GM23338 (cell line): ENCODE results near the gene PPP6R3. TPM values are rescaled to one million over a fixed set of nuclear protein-coding genes. Genes with fewer than 3 reads are reported as not detected.

Experiments
- ATAC-seq: fragments of 200-7000 bp; cut with Tn5 transposase; 3 replicates; pipeline ENCODE4 v1.9.1; 2020
- DNase-seq: peaks from one replicate; pipeline ENCODE4 v3.0.0-alpha.2; 2015; ENCODE audit warnings: low spot score
- H2AFZ ChIP-seq: fragments of 200-600 bp; sonication (generic); 2 replicates; pipeline ENCODE4 v1.8.0; 2016; ENCODE audit warnings: antibody characterized with exemption, mild to moderate bottlenecking, moderate library complexity
- H3F3A ChIP-seq: fragments of 200-600 bp; sonication (generic); replicated peaks from 2 replicates; pipeline ENCODE4 v1.8.0; 2017; ENCODE audit warnings: antibody characterized with exemption, mixed run types, low read depth
- H3K27ac ChIP-seq: fragments of 200-600 bp; sonication (generic); 2 replicates; pipeline ENCODE4 v1.6.1; 2016; ENCODE audit warnings: low read depth
- H3K27me3 ChIP-seq: fragments of 200-600 bp; sonication (generic); 2 replicates; pipeline ENCODE4 v1.8.0; 2016; ENCODE audit warnings: mild to moderate bottlenecking, mixed run types, moderate library complexity; ENCODE audit not compliant: insufficient read depth
- H3K36me3 ChIP-seq: fragments of 200-600 bp; sonication (generic); 2 replicates; pipeline ENCODE4 v1.8.0; 2016; ENCODE audit warnings: mild to moderate bottlenecking; ENCODE audit not compliant: insufficient read depth
- H3K4me1 ChIP-seq: fragments of 200-600 bp; sonication (generic); 2 replicates; pipeline ENCODE4 v1.8.0; 2016; ENCODE audit warnings: mild to moderate bottlenecking, moderate library complexity; ENCODE audit not compliant: insufficient read depth
- H3K4me2 ChIP-seq: fragments of 200-600 bp; sonication (generic); 2 replicates; pipeline ENCODE4 v1.7.1; 2017; ENCODE audit warnings: mixed run types
- H3K4me3 ChIP-seq: fragments of 200-600 bp; sonication (generic); 2 replicates; pipeline ENCODE4 v1.6.1; 2016; ENCODE audit warnings: mixed run types
- H3K79me2 ChIP-seq: fragments of 200-600 bp; sonication (generic); replicated peaks from 2 replicates; pipeline ENCODE4 v1.8.0; 2017; ENCODE audit warnings: mild to moderate bottlenecking; ENCODE audit not compliant: insufficient read depth
- H3K9me2 ChIP-seq: fragments of 200-600 bp; sonication (generic); 2 replicates; pipeline ENCODE4 v1.8.0; 2017; ENCODE audit not compliant: insufficient read depth
- H4K20me1 ChIP-seq: fragments of 200-600 bp; sonication (generic); replicated peaks from 2 replicates; pipeline ENCODE4 v1.8.0; 2017; ENCODE audit warnings: mild to moderate bottlenecking; ENCODE audit not compliant: insufficient read depth
- H3K27ac Mint-ChIP-seq: 2 replicates; pipeline ENCODE4 v1.8.0; 2020; ENCODE audit warnings: inconsistent platforms, mild to moderate bottlenecking, moderate library complexity, mixed read lengths
- H3K27me3 Mint-ChIP-seq: 3 replicates; pipeline ENCODE4 v1.8.0; 2022; ENCODE audit warnings: low read depth, mild to moderate bottlenecking, moderate library complexity, mixed read lengths, inconsistent platforms; ENCODE audit not compliant: insufficient read depth, poor library complexity
- H3K36me3 Mint-ChIP-seq: 3 replicates; pipeline ENCODE4 v1.8.0; 2021; ENCODE audit warnings: low read depth, mild to moderate bottlenecking, inconsistent platforms, moderate library complexity, mixed read lengths
- H3K4me1 Mint-ChIP-seq: 3 replicates; pipeline ENCODE4 v1.8.0; 2020; ENCODE audit warnings: mild to moderate bottlenecking, inconsistent platforms, mixed read lengths
- H3K4me3 Mint-ChIP-seq: 3 replicates; pipeline ENCODE4 v1.8.0; 2021; ENCODE audit warnings: moderate library complexity, mild to moderate bottlenecking, inconsistent platforms, mixed read lengths
- H3K9me3 Mint-ChIP-seq: 3 replicates; pipeline ENCODE4 v1.8.0; 2020; ENCODE audit warnings: moderate library complexity, mild to moderate bottlenecking, inconsistent platforms, mixed read lengths
- CTCF ChIP-seq, 2 experiments: fragments of 200-600 bp in 1 of 2; sonication (generic) in 1 of 2; conservative IDR thresholded peaks; 2 replicates each; pipeline versions ENCODE4 v1.5.1 to v1.6.1; 2016 to 2017; ENCODE audit warnings: antibody characterized with exemption in 2 of 2, low read depth in 2 of 2, mild to moderate bottlenecking in 2 of 2, moderate library complexity in 1 of 2
- ETS1 ChIP-seq: IDR thresholded peaks from 2 replicates; pipeline ENCODE4 v1.6.1; 2016; ENCODE audit warnings: antibody characterized with exemption
- EZH2 ChIP-seq: fragments of 200-600 bp; sonication (generic); IDR thresholded peaks from one replicate; pipeline ENCODE4 v1.8.0; 2017; ENCODE audit warnings: antibody characterized with exemption, mild to moderate bottlenecking, low read depth; ENCODE audit not compliant: unreplicated experiment
- EZH2phosphoT487 ChIP-seq: fragments of 200-600 bp; sonication (generic); IDR thresholded peaks from one replicate; pipeline ENCODE4 v1.8.1; 2018; ENCODE audit warnings: antibody characterized with exemption; ENCODE audit not compliant: unreplicated experiment
- POLR2AphosphoS5 ChIP-seq: IDR thresholded peaks from 2 replicates; pipeline ENCODE4 v1.6.1; 2016; ENCODE audit warnings: antibody characterized with exemption, low read depth
- STAT1 ChIP-seq: IDR thresholded peaks from one replicate; pipeline ENCODE4 v1.6.1; 2016; ENCODE audit warnings: antibody characterized with exemption; ENCODE audit not compliant: unreplicated experiment
- ZNF462 ChIP-seq: fragments of 250-450 bp; sonication (Bioruptor Pico); IDR thresholded peaks from 2 replicates; pipeline ENCODE4 v1.5.0; 2020; ENCODE audit warnings: mild to moderate bottlenecking, moderate library complexity
- polyA plus RNA-seq: library from polyadenylated mRNA; unstranded; fragments of >200 nt; fragmentation: Nextera tagmentation; extraction: Ambion mirVana; gene quantifications from 2 replicates; pipeline ENCODE4 v1.2.1, GENCODE V29; 2016
- total RNA-seq: library from RNA; depleted of rRNA; stranded (reverse); fragments of >200 nt; shearing (Covaris generic); gene quantifications from 2 replicates; pipeline ENCODE4 v1.2.3, GENCODE V29; 2014

Gene PPP6R3
- total and polyA plus RNA-seq, 2 experiments from 2014 or later = 170 to 268 TPM

GRCh38 chr11:68430384-68430783 is 30.2 kb upstream of the PPP6R3 start:
- H3K4me3 ChIP-seq = no peak overlapping the region
- Mint-ChIP-seq H3K4me3 (no peak overlapping the region), H3K27me3 (peaks cover 9% of the 10 kb centered on the region), H3K27ac (no peak overlapping the region), H3K36me3 (peaks cover 50% of the 10 kb centered on the region), H3K9me3 (peaks cover 18% of the 10 kb centered on the region), H3K4me1 (no peaks in the 10 kb centered on the region)
- no peaks in the 10 kb centered on the region for H3K4me1 ChIP-seq
- no peak overlapping the region for H2AFZ ChIP-seq
- ATAC-seq (no peak), DNase-seq (no peak)
- no peaks in the 10 kb centered on the region; the same call in 1 of the 2 replicates for H4K20me1 ChIP-seq
- H3K79me2 ChIP-seq = no peaks in the 10 kb centered on the region
- no peak overlapping the region for H3K27ac ChIP-seq
- peaks cover 6% of the 10 kb centered on the region; the same call in 1 of the 2 replicates for H3K36me3 ChIP-seq
- no peaks in the 10 kb centered on the region for H3K27me3 ChIP-seq
- TF ChIP-seq CTCF (conservative IDR thresholded peaks at IDR 0.05; ENCODE audit: low read depth in 2 of 2) = no peak
- TF ChIP-seq ZNF462 = no peak
- TF ChIP-seq STAT1 = no peak
- no peak for TF ChIP-seq EZH2
- no peak for TF ChIP-seq ETS1
- no peak for TF ChIP-seq EZH2phosphoT487
- no peak for TF ChIP-seq POLR2AphosphoS5
- no peaks in the 10 kb centered on the region for H3F3A ChIP-seq
- H3K9me2 ChIP-seq = no peaks in the 10 kb centered on the region
- H3K4me2 ChIP-seq = no peak overlapping the region
